Measurements from ENCODE around the gene SPTBN5.
A peak's percentile ranks its signal among the peaks of the same experiment; 100 is the strongest.

SPTBN5 gene

GRCh38 chr15:41932511-41933289, 38.8 kb upstream of the SPTBN5 start:
- H3K9me3 Mint-ChIP-seq: no peaks in the 10 kb centered on the region
- H3K4me1 Mint-ChIP-seq (ENCODE audit: low read depth in 2 of 2): peaks cover 34 to 36% of the 10 kb centered on the region in 2 donors
- peak overlapping the region; percentile 97 to 98 for H3K27ac Mint-ChIP-seq
- no peak for DNase-seq
- ATAC-seq (replicated peaks): no peak
- peaks cover 39% of the 10 kb centered on the region for H3K36me3 Mint-ChIP-seq (ENCODE audit: insufficient read depth)
- H3K27me3 Mint-ChIP-seq: no peaks in the 10 kb centered on the region
- H3K4me3 Mint-ChIP-seq: no peak overlapping the region

- DNase-seq: no peak
- Mint-ChIP-seq H3K9me3 (no peaks in the 10 kb centered on the region), H3K4me3 (no peak overlapping the region), H3K4me1 (ENCODE audit: low read depth in 2 of 2) (peaks cover 28 to 30% of the 10 kb centered on the region in 2 donors), H3K36me3 (ENCODE audit: insufficient read depth) (peaks cover 36% of the 10 kb centered on the region), H3K27me3 (no peaks in the 10 kb centered on the region), H3K27ac (peak overlapping the region; percentile 97 to 98)
- ATAC-seq (replicated peaks): no peak
Measured at GRCh38 chr15:41932101-41932500, 38.2 kb upstream of the SPTBN5 start.

GRCh38 chr15:41930867-41931222, 37.0 kb upstream of the SPTBN5 start:
- H3K27ac Mint-ChIP-seq: no peak overlapping the region
- H3K9me3 Mint-ChIP-seq: no peaks in the 10 kb centered on the region
- H3K27me3 Mint-ChIP-seq: no peaks in the 10 kb centered on the region
- H3K4me1 Mint-ChIP-seq (ENCODE audit: low read depth in 2 of 2): peaks cover 28 to 30% of the 10 kb centered on the region in 2 donors
- no peak overlapping the region for H3K4me3 Mint-ChIP-seq
- ATAC-seq (replicated peaks): no peak
- no peak for DNase-seq
- H3K36me3 Mint-ChIP-seq (ENCODE audit: insufficient read depth): peaks cover 23% of the 10 kb centered on the region

- no peak for ATAC-seq (replicated peaks)
- DNase-seq: no peak
- H3K4me1 Mint-ChIP-seq (ENCODE audit: low read depth in 2 of 2): peaks cover 24 to 25% of the 10 kb centered on the region in 2 donors
- no peak overlapping the region for H3K4me3 Mint-ChIP-seq
- H3K27ac Mint-ChIP-seq: no peak overlapping the region
- no peaks in the 10 kb centered on the region for H3K27me3 Mint-ChIP-seq
- peaks cover 26% of the 10 kb centered on the region for H3K36me3 Mint-ChIP-seq (ENCODE audit: insufficient read depth)
- H3K9me3 Mint-ChIP-seq: no peaks in the 10 kb centered on the region
Measured at GRCh38 chr15:41930221-41930866, 36.5 kb upstream of the SPTBN5 start.

- ATAC-seq (replicated peaks): peak; percentile 35
- Mint-ChIP-seq H3K27ac (peak overlapping the region in 1 of 2 donors; percentile 8), H3K4me3 (no peak overlapping the region)
Measured at GRCh38 chr15:41928637-41929620, 35.1 kb upstream of the SPTBN5 start.

GRCh38 chr15:41928100-41928499, 34.2 kb upstream of the SPTBN5 start:
- Mint-ChIP-seq H3K4me1 (ENCODE audit: low read depth in 2 of 2) (peaks cover 10 to 13% of the 10 kb centered on the region in 2 donors), H3K27ac (no peak overlapping the region), H3K27me3 (no peaks in the 10 kb centered on the region), H3K36me3 (ENCODE audit: insufficient read depth) (peaks cover 27% of the 10 kb centered on the region), H3K9me3 (no peaks in the 10 kb centered on the region), H3K4me3 (no peak overlapping the region)
- DNase-seq (no peak), ATAC-seq (replicated peaks) (no peak)

More at GRCh38 chr15:41928637-41929620, 35.1 kb upstream of the SPTBN5 start:
- DNase-seq: no peak
- Mint-ChIP-seq H3K9me3 (no peaks in the 10 kb centered on the region), H3K4me1 (ENCODE audit: low read depth in 2 of 2) (peaks cover 13 to 14% of the 10 kb centered on the region in 2 donors), H3K27me3 (no peaks in the 10 kb centered on the region), H3K36me3 (ENCODE audit: insufficient read depth) (peaks cover 24% of the 10 kb centered on the region)

GRCh38 chr15:41927536-41927935, 33.7 kb upstream of the SPTBN5 start:
- H3K9me3 Mint-ChIP-seq: no peaks in the 10 kb centered on the region
- H3K27me3 Mint-ChIP-seq: no peaks in the 10 kb centered on the region
- no peak overlapping the region for H3K27ac Mint-ChIP-seq
- peaks cover 10 to 13% of the 10 kb centered on the region in 2 donors for H3K4me1 Mint-ChIP-seq (ENCODE audit: low read depth in 2 of 2)
- no peak for DNase-seq
- no peak for ATAC-seq (replicated peaks)
- H3K4me3 Mint-ChIP-seq: no peak overlapping the region
- H3K36me3 Mint-ChIP-seq (ENCODE audit: insufficient read depth): peaks cover 28% of the 10 kb centered on the region

- peak; percentile 69 for ATAC-seq (replicated peaks)
- no peaks in the 10 kb centered on the region for H3K27me3 Mint-ChIP-seq
- no peaks in the 10 kb centered on the region for H3K9me3 Mint-ChIP-seq
- H3K4me3 Mint-ChIP-seq: peak overlapping the region; percentile 36 to 37
- peak overlapping the region; percentile 53 to 65 for H3K27ac Mint-ChIP-seq
- peaks cover 10 to 13% of the 10 kb centered on the region in 2 donors for H3K4me1 Mint-ChIP-seq (ENCODE audit: low read depth in 2 of 2)
- no peak for DNase-seq
- H3K36me3 Mint-ChIP-seq (ENCODE audit: insufficient read depth): peaks cover 32% of the 10 kb centered on the region
Measured at GRCh38 chr15:41926185-41927056, 32.6 kb upstream of the SPTBN5 start.

- Mint-ChIP-seq H3K27me3 (no peaks in the 10 kb centered on the region), H3K4me3 (peak overlapping the region in 1 of 2 donors; percentile 12), H3K27ac (peak overlapping the region in 1 of 2 donors; percentile 53), H3K4me1 (ENCODE audit: low read depth in 2 of 2) (peaks cover 10 to 13% of the 10 kb centered on the region in 2 donors), H3K36me3 (ENCODE audit: insufficient read depth) (peaks cover 30% of the 10 kb centered on the region), H3K9me3 (no peaks in the 10 kb centered on the region)
- DNase-seq: no peak
- no peak for ATAC-seq (replicated peaks)
Measured at GRCh38 chr15:41925086-41925608, 31.3 kb upstream of the SPTBN5 start.

- Mint-ChIP-seq H3K4me3 (no peak overlapping the region), H3K27ac (peak overlapping the region; percentile 18 to 35), H3K36me3 (ENCODE audit: insufficient read depth) (peaks cover 35% of the 10 kb centered on the region), H3K4me1 (ENCODE audit: low read depth in 2 of 2) (peaks cover 10 to 13% of the 10 kb centered on the region in 2 donors), H3K9me3 (no peaks in the 10 kb centered on the region), H3K27me3 (no peaks in the 10 kb centered on the region)
- no peak for ATAC-seq (replicated peaks)
- DNase-seq: no peak
Measured at GRCh38 chr15:41923401-41923997, 29.6 kb upstream of the SPTBN5 start.

- DNase-seq: no peak
- H3K4me1 Mint-ChIP-seq (ENCODE audit: low read depth in 2 of 2): peaks cover 10 to 13% of the 10 kb centered on the region in 2 donors
- peak overlapping the region in 1 of 2 donors; percentile 57 for H3K27ac Mint-ChIP-seq
Measured at GRCh38 chr15:41922353-41922752, 28.5 kb upstream of the SPTBN5 start.

GRCh38 chr15:41921639-41922038, 27.8 kb upstream of the SPTBN5 start:
- Mint-ChIP-seq H3K4me1 (ENCODE audit: low read depth in 2 of 2) (peaks cover 7 to 8% of the 10 kb centered on the region in 2 donors), H3K36me3 (ENCODE audit: insufficient read depth) (peaks cover 45% of the 10 kb centered on the region), H3K27me3 (no peaks in the 10 kb centered on the region), H3K9me3 (no peaks in the 10 kb centered on the region), H3K27ac (peak overlapping the region in 1 of 2 donors; percentile 57), H3K4me3 (no peak overlapping the region)
- no peak for DNase-seq
- no peak for ATAC-seq (replicated peaks)

More at GRCh38 chr15:41922353-41922752, 28.5 kb upstream of the SPTBN5 start:
- ATAC-seq (replicated peaks): no peak
- H3K4me3 Mint-ChIP-seq: no peak overlapping the region
- H3K36me3 Mint-ChIP-seq (ENCODE audit: insufficient read depth): peaks cover 45% of the 10 kb centered on the region
- H3K9me3 Mint-ChIP-seq: no peaks in the 10 kb centered on the region
- no peaks in the 10 kb centered on the region for H3K27me3 Mint-ChIP-seq

Measured in effector memory CD8-positive, alpha-beta T cell (primary cell).